ENCODE measurements around the gene DNPH1.

Gene DNPH1

DNA sequence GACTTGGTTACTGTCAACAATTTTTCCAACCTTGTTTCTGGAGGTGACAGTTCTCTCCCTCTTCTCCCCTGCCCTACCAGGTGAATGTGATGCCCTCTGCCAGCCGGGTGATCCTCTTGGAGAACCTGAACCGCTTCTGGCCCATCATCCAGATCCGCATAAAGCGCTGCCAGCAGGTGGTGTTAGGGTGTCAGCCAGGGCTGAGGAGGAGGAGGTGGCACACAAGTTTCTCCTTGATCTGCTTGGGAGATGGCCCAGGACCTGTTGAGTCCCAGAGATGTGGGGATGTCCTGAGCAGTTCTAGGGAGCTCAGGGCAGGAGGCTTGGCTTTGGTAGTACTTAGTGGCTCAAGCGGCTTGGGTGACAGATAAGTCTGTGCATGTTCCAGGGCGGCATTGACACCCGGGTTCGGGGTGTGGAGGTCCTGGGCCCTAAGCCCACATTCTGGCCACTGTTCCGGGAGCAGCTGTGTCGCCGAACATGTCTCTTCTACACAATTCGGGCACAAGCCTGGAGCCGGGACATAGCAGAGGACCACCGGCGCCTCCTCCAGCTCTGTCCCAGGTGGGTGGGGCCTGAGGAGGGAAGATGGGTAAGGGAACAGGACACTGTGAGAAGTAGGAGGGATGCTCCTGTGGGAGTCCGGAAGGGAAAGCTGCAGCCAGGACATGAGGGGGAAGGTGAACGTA is 26.1 kb downstream of the DNPH1 start:
- no peak for DNase-seq (ENCODE audit: low read depth in 2 of 2)
- TF ChIP-seq, protein P1, sequence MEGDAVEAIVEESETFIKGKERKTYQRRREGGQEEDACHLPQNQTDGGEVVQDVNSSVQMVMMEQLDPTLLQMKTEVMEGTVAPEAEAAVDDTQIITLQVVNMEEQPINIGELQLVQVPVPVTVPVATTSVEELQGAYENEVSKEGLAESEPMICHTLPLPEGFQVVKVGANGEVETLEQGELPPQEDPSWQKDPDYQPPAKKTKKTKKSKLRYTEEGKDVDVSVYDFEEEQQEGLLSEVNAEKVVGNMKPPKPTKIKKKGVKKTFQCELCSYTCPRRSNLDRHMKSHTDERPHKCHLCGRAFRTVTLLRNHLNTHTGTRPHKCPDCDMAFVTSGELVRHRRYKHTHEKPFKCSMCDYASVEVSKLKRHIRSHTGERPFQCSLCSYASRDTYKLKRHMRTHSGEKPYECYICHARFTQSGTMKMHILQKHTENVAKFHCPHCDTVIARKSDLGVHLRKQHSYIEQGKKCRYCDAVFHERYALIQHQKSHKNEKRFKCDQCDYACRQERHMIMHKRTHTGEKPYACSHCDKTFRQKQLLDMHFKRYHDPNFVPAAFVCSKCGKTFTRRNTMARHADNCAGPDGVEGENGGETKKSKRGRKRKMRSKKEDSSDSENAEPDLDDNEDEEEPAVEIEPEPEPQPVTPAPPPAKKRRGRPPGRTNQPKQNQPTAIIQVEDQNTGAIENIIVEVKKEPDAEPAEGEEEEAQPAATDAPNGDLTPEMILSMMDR (IDR thresholded peaks at IDR 0.05; ENCODE audit: low read depth, low read length), result no peak
- H3K4me3 ChIP-seq (replicated peaks in 1 of 2; ENCODE audit: low read depth in 2 of 2, low read length in 2 of 2), result no peak overlapping the region

DNA sequence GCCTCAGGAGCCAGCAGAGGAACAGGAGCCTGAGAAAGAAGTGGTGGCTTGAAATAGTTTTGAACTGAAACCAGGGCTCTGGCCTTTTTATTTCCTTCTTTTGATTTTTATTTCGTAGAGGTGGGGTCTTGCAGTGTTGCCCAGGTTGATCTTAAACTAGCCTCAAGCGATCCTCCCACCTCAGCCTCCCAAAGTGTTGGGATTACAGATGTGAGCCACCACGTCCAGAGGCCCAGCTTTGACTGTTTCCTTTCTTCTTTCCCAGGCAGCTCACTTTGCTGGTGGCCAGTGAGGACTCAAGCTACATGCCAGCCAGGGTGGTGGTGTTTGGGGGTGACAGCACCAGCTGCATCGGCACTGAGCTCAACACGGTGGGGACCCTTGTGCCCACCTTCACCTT is 26.8 kb downstream of the DNPH1 start:
- TF ChIP-seq, protein P1 (IDR thresholded peaks at IDR 0.05; ENCODE audit: low read depth, low read length), result no peak
- DNase-seq (ENCODE audit: low read depth in 2 of 2), result no peak
- no peak overlapping the region for H3K4me3 ChIP-seq (replicated peaks in 1 of 2; ENCODE audit: low read depth in 2 of 2, low read length in 2 of 2)

DNA sequence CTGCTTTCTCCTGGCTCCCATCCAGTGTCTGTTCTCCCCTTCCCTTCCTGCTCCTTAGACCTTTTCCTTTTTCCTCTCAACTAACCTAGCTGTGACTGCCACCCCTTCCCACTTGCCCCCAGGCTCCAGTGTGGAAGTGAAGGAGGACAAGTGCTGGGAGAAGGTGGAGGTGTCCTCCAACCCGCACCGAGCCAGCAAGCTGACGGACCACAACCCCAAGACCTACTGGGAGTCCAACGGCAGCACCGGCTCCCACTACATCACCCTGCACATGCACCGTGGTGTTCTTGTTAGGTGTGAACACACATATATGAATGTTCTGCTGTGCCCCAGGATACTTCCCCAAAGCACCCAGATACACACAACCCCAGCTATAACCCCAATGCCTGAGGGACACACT is 28.7 kb downstream of the DNPH1 start:
- TF ChIP-seq, protein P1 (IDR thresholded peaks at IDR 0.05; ENCODE audit: low read depth, low read length), result no peak

GRCh38 chr6:43199912-43200311 is 29.4 kb downstream of the DNPH1 start:
- no peak overlapping the region for H3K4me3 ChIP-seq (replicated peaks in 1 of 2; ENCODE audit: low read depth in 2 of 2, low read length in 2 of 2)
- DNase-seq (ENCODE audit: low read depth in 2 of 2), result no peak
- TF ChIP-seq, protein P1 (IDR thresholded peaks at IDR 0.05; ENCODE audit: low read depth, low read length), result no peak

More for the DNA sequence above, 28.7 kb downstream of the DNPH1 start:
- no peak for DNase-seq (ENCODE audit: low read depth in 2 of 2)
- H3K4me3 ChIP-seq (replicated peaks in 1 of 2; ENCODE audit: low read depth in 2 of 2, low read length in 2 of 2), result no peak overlapping the region

DNA sequence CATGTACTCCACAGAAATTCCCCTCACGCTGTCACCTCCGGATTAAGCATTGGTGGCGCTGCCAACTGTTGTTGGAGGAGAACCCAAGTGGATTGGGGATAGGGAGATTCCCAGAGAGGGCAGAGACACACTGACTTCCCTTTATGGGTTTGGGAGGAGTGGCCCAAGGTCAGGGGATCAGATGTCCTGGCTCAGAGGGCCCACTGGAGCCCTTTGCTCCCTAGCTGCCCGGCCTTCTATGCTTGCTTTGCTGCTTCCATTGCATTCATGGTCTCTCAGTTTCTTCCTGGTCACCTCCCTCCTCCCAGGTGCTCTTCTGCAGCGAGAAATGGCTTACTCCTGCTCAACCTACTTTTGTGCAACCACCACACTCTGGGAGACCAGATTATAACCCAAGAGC is 32.9 kb downstream of the DNPH1 start:
- no peak for DNase-seq (ENCODE audit: low read depth in 2 of 2)
- TF ChIP-seq, protein P1 (IDR thresholded peaks at IDR 0.05; ENCODE audit: low read depth, low read length), result no peak
- H3K4me3 ChIP-seq (replicated peaks in 1 of 2; ENCODE audit: low read depth in 2 of 2, low read length in 2 of 2), result no peak overlapping the region

DNA sequence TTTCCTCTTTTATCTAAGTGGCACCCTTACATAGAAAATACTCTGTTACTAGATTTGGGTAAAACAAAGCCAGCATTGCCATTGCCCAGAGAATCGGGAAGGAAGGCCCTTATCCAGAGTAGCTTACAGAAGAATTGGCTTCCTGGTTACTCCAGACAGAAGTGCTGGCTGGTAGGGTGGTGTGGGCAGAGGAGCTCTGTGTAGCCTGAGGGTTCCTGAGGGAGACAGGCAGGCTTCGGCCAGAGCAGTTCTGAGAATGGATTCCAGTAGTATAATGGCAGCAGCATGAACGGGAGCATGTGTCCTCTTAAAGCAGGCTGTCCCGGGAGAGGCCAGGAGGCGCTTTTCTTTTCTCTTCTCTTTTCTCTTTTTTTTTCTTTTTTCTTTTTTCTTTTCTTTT is 35.4 kb downstream of the DNPH1 start:
- DNase-seq (ENCODE audit: low read depth in 2 of 2), result no peak
- H3K4me3 ChIP-seq (replicated peaks in 1 of 2; ENCODE audit: low read depth in 2 of 2, low read length in 2 of 2), result no peak overlapping the region
- TF ChIP-seq, protein P1 (IDR thresholded peaks at IDR 0.05; ENCODE audit: low read depth, low read length), result no peak

DNA sequence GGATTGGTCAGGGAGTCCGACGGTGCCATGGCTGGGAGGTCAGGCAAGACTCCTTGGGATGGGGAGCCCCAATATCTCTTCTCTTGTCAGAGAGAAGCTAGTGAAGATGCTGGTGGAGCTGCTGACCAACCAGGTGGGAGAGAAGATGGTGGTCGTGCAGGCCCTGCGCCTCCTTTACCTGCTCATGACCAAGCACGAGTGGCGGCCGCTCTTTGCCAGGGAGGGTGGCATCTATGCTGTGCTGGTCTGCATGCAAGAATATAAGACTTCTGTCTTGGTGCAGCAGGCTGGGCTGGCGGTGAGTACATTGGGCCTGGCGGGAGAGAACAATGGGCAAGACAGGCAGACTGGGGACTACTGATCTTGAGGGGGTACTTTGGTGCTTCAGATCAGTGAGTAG is 36.4 kb downstream of the DNPH1 start:
- TF ChIP-seq, protein P1 (IDR thresholded peaks at IDR 0.05; ENCODE audit: low read depth, low read length), result no peak
- H3K4me3 ChIP-seq (replicated peaks in 1 of 2; ENCODE audit: low read depth in 2 of 2, low read length in 2 of 2), result no peak overlapping the region
- DNase-seq (ENCODE audit: low read depth in 2 of 2), result no peak
